Activated naive CD8-positive, alpha-beta T cell treated with anti-CD3 and anti-CD28 coated beads for 36 hours (primary cell): ENCODE data around the gene DOCK8. TPM values are rescaled to one million over a fixed set of nuclear protein-coding genes. Genes with fewer than 3 reads are reported as not detected.
A peak's percentile ranks its signal among the peaks of the same experiment; 100 is the strongest.

ENCODE experiments used
- DNase-seq: peaks from one replicate; pipeline ENCODE4 v3.0.0; 2021
- H3K27ac Mint-ChIP-seq: one replicate; pipeline ENCODE4 v1.8.0; 2022; ENCODE audit warnings: mild to moderate bottlenecking, moderate library complexity, mixed read lengths
- H3K27me3 Mint-ChIP-seq: one replicate; pipeline ENCODE4 v1.8.0; 2022; ENCODE audit warnings: mild to moderate bottlenecking, mixed read lengths
- H3K36me3 Mint-ChIP-seq: one replicate; pipeline ENCODE4 v1.8.0; 2021; ENCODE audit warnings: mild to moderate bottlenecking, mixed read lengths
- H3K4me1 Mint-ChIP-seq: one replicate; pipeline ENCODE4 v1.8.0; 2021; ENCODE audit warnings: mixed read lengths
- H3K4me3 Mint-ChIP-seq: one replicate; pipeline ENCODE4 v1.8.0; 2022; ENCODE audit warnings: mild to moderate bottlenecking, moderate library complexity, mixed read lengths
- H3K9me3 Mint-ChIP-seq: one replicate; pipeline ENCODE4 v1.8.0; 2022; ENCODE audit warnings: mixed read lengths
- total RNA-seq, 2 experiments: library from RNA; stranded (reverse); gene quantifications; one replicate each; pipeline ENCODE4 v1.2.3, GENCODE V29; 2021

DOCK8 gene
- total RNA-seq, 2 experiments from 2014 or later = 130 to 132 TPM

DNA sequence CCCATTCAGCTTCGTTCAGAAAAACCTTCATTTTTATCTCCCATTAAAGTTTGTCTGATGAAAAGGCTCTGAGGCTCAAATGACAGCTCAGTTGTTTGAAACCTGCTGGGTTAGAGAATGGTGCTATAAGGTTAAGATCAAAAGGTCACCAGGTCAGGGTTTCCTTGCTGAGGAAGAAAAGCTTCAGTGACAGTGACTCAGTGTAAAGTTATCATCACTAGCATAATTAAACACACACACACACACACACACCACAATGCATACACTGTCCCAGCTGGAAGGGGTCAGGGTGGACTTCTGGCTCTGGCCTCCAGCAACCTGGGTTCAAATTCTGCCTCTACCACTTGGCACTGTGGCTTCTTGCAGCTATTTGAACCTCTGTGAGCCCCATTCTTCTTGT lies 281.1 kb downstream of the DOCK8 start:
- no peak for DNase-seq
- Mint-ChIP-seq H3K4me1 (peaks cover 2% of the 10 kb centered on the region), H3K27ac (no peak overlapping the region), H3K4me3 (no peak overlapping the region), H3K36me3 (no peaks in the 10 kb centered on the region), H3K9me3 (no peaks in the 10 kb centered on the region), H3K27me3 (no peaks in the 10 kb centered on the region)

DNA sequence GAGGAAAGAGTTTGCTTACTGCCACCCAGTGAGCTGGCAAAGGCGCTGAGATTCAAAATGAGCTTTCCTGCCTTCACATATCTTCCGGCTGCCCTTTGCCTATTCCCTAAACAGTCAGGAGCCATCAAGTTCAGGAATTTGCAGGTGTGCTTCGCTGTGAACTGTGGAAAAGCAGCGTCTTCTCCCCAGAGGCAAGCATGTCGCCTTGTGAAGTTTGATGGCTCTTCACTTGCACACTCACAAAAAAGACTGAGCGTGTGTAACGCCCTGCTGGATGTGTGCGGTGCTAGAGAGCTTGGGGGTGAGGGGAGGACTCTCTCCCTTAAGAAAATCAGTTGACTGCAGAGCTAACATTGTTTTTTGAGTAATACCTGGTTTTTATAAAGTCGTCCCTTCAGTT lies 288.7 kb downstream of the DOCK8 start:
- Mint-ChIP-seq H3K9me3 (no peaks in the 10 kb centered on the region), H3K4me3 (peak overlapping the region; percentile 76), H3K36me3 (no peaks in the 10 kb centered on the region), H3K27me3 (peaks cover 20% of the 10 kb centered on the region), H3K4me1 (peaks cover 10% of the 10 kb centered on the region), H3K27ac (no peak overlapping the region)
- no peak for DNase-seq

DNA sequence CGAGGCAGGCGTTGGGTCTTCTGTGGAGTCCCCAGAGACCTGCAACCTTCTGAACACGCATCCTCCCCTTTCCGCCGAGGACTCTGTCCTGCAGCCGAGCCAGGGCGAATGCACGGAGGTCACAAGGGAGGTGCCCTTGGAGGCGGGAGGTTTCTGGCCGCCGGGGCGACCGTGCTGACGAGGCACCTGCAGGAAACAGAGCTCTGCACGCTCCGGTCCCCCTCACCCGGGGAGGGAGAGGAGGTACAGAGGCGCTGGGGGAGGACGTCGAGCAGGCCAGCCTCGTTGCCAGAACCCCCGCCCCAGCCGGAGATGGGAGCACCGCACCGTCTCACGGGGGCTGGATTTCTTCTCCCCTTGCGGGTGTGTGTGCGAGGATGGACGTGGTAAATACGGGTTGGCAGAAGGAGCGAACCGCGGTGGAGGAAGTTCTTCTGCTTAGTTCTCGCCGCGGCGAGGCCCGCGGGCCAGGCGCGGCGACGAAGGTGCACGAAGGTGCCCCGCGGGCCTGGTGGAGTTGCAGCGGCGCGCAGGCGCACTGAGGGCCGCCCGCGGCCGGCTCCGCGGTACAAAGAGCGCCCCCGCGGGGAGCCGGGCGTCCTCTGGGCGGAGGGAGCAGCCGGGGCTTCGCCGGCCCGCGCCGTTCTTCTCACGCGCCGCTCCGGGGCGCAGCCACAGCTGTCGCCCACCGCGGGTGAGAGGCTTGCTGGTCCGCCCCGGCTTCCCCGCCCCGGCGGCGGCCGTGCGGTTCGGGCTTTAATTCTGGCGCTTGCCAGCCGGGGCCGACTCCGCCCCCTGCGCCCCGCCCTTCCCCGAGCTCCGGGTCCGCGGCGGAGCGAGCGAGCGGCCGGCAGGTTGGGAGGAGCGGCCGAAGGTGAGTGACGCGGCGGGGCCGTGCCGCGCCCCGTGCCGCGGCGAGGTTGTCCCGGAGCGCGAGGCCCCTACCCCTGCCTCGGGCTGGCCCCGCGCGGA lies 289.5 kb downstream of the DOCK8 start, which contains the start of gene KANK1:
Gene KANK1 (plus strand): TSS at position 815 of the 972 bp plus-strand sequence.
- no peaks in the 10 kb centered on the region for H3K9me3 Mint-ChIP-seq
- H3K27ac Mint-ChIP-seq = peak within 1 kb of the TSS; percentile 72
- peak; percentile 82 for DNase-seq
- H3K27me3 Mint-ChIP-seq = peaks cover 20% of the 10 kb centered on the region
- no peaks in the 10 kb centered on the region for H3K36me3 Mint-ChIP-seq
- H3K4me3 Mint-ChIP-seq = peak within 1 kb of the TSS; percentile 76
- H3K4me1 Mint-ChIP-seq = peaks cover 10% of the 10 kb centered on the region

DNA sequence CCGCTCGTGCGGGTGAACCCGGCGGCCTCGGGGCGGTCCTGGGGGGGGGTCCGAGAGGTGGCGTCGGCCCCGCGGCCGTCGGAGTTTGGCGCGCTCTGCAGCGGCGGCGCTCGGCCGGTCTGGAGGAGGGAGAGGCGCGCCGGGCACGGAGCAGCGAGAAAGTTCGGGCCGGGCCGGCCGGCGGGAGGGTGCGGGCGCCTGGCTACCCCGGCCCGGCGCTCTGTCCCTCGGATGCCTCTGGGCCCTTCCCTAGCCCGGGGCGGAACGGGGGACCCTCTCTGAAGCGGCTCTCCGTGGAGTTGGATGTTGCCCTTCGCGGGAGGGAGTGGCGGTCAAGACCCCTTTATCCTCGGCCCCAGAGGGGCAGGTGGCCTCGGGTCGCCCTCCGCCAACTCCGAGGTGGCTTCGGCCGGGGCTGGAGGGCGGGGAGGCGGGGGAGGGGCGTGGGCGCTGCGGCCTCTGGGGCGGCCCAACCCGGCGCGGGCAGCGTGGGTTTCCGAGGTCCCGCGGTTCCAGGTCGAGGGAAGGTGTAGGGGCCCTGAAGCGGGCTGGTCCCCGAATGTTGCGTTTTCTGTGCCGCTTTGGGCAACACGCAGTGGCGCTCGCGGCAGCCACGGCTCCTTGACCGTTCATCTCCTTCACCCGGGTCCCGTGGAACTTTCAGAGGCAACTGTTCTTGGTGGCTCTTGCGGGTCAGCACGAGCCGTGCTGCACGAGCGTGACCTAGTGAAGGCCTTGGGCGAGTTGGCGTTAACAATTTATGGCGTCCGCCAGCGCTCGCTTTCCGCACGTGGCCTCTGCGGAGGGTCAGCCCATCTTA lies 290.5 kb downstream of the DOCK8 start:
- Mint-ChIP-seq H3K4me3 (peak overlapping the region; percentile 54), H3K27ac (no peak overlapping the region), H3K27me3 (peaks cover 20% of the 10 kb centered on the region), H3K9me3 (no peaks in the 10 kb centered on the region), H3K36me3 (no peaks in the 10 kb centered on the region), H3K4me1 (peaks cover 10% of the 10 kb centered on the region)
- peak; percentile 2 for DNase-seq

DNA sequence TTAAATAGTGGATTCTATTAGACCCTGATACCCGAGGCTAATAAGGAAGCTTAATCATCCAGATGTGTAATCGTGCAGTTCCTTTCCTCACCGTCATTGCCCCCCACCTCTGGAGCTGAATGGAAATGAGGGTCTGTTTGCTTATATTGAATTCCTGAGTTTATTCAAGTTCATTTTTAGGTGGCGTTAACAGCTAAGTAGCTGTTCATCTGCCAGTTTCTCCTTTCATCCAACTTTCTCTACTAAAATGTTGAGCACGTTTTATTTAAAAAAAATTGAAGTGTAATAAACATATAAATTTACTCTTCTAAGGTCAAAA lies 291.0 kb downstream of the DOCK8 start:
- H3K4me3 Mint-ChIP-seq = peak overlapping the region; percentile 54
- H3K27me3 Mint-ChIP-seq = peaks cover 20% of the 10 kb centered on the region
- H3K27ac Mint-ChIP-seq = no peak overlapping the region
- H3K9me3 Mint-ChIP-seq = no peaks in the 10 kb centered on the region
- no peak for DNase-seq
- H3K36me3 Mint-ChIP-seq = no peaks in the 10 kb centered on the region
- peaks cover 8% of the 10 kb centered on the region for H3K4me1 Mint-ChIP-seq

DNA sequence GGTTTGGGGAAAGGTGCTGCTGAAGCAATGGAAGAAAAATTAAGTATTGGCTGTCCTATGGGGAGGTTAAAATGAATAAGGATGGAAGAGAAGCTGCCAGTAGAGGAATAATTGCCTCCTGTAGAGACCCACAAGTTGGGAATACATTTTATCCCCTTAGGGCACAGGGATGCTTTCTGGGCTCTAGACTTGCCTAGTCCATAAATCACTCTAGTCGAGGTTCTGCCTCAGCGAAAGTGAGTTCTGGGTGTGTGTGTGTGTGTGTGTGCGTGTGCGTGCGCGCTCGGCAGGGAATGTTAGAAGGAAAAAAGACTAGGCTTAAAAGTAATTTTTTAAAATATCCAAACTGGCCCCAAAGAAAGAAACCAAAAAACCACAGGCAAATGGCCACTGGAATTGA lies 291.6 kb downstream of the DOCK8 start:
- Mint-ChIP-seq H3K27me3 (peaks cover 20% of the 10 kb centered on the region), H3K4me3 (no peak overlapping the region), H3K4me1 (peaks cover 6% of the 10 kb centered on the region), H3K27ac (no peak overlapping the region), H3K36me3 (no peaks in the 10 kb centered on the region), H3K9me3 (no peaks in the 10 kb centered on the region)
- no peak for DNase-seq

DNA sequence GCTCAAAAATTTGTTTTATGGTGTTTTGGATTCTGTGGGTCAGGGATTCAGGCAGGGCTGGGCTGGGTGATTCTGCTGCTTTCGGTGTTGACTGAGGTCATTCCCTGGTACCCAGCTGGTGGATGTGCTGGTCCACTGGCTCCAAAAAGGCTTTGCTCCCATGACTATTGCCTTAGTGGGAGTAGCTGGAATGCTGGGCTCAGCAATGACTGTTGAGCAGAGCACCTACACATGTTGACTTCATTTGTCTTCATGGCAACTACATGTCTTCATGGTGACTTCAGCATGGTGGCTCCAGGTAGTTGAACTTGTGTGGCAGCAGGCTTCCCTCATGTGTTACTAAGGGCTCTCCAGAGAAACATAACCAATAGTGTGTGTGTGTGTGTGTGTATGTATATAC lies 297.2 kb downstream of the DOCK8 start:
- peaks cover 5% of the 10 kb centered on the region for H3K36me3 Mint-ChIP-seq
- peaks cover 5% of the 10 kb centered on the region for H3K9me3 Mint-ChIP-seq
- H3K4me3 Mint-ChIP-seq = no peak overlapping the region
- H3K27ac Mint-ChIP-seq = no peak overlapping the region
- peaks cover 17% of the 10 kb centered on the region for H3K4me1 Mint-ChIP-seq
- H3K27me3 Mint-ChIP-seq = no peaks in the 10 kb centered on the region
- DNase-seq = no peak

DNA sequence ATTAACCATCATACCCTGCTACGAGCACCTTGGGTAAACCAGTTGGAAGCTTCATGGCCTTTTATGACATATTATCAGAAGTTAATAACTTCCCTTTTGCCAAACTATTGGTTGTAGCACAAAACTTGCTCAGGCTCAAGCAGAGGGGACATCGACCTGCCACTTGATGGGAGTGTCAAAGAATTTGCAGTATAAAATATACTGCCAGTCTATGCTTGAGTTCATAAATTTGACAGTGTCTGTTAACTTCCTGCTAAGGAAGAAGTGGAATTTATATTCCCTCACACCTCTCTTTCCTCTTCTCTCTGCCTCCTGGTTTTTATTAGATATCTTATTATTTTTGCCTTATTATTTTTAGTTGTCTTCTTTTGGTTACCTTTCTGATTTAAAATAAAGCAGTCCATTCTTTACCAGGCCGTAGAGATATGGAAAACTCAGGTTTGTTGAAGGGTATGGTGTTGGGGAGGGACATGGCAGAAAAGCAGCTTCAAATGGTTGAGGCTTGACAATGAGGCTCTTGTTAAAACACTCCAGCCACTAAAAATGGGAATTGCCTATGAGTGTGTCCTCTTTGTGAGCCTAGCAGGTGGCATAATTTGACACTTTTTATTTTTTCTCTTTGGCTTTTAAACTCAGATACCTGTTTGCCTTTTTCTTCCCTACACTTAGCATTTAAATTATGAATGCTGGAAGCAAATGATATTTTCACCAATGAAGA lies 298.0 kb downstream of the DOCK8 start:
- Mint-ChIP-seq H3K9me3 (peaks cover 5% of the 10 kb centered on the region), H3K36me3 (peaks cover 5% of the 10 kb centered on the region), H3K4me1 (peaks cover 17% of the 10 kb centered on the region), H3K4me3 (no peak overlapping the region), H3K27ac (no peak overlapping the region), H3K27me3 (no peaks in the 10 kb centered on the region)
- no peak for DNase-seq

Other genes starting within 250 kb of the DOCK8 start
- 10 to 100 TPM; 13.7 to 15.1 TPM for gene WASHC1, start 185.4 kb upstream of the DOCK8 start, total RNA-seq
- under 1 TPM in 1 of 2 experiments, not detected in 1; 0.16 TPM for gene FOXD4, start 96.4 kb upstream of the DOCK8 start, total RNA-seq
- 10 to 100 TPM; 50.2 to 50.5 TPM for gene ZNG1A, start 35.8 kb upstream of the DOCK8 start, total RNA-seq